Motor neuron (in vitro differentiated cells): Measurements from ENCODE around the gene PLK1. TPM values are rescaled to one million over a fixed set of nuclear protein-coding genes. Genes with fewer than 3 reads are reported as not detected.

ENCODE experiments used
- total RNA-seq, 8 experiments: library from RNA; unstranded; fragments of 300-600 nt; gene quantifications; 2 replicates each; pipeline versions ENCODE4 v1.2.3 to v1.2.4, GENCODE V29; 2022

Gene PLK1
- total RNA-seq, 8 experiments from 2014 or later, result 0.92 to 70.2 (median 4.3) TPM

Other genes starting within 250 kb of the PLK1 start
- 10 to 100 TPM in 5 of 8 experiments, 1 to 10 TPM in 3; 7.2 to 29.6 (median 10.8) TPM for gene COG7, start 225.7 kb upstream of the PLK1 start, total RNA-seq
- 10 to 100 TPM; 14.3 to 50.0 (median 19.8) TPM for gene GGA2, start 168.4 kb upstream of the PLK1 start, total RNA-seq
- gene EARS2, start 121.5 kb upstream of the PLK1 start, total RNA-seq, result 10 to 100 TPM; 15.2 to 40.6 (median 26.4) TPM
- gene UBFD1, start 121.2 kb upstream of the PLK1 start, total RNA-seq, result 10 to 100 TPM; 43.7 to 72.5 (median 60.3) TPM
- gene NDUFAB1, start 82.6 kb upstream of the PLK1 start, total RNA-seq, result 100 to 1,000 TPM in 7 of 8 experiments, 10 to 100 TPM in 1; 91.2 to 165 (median 130) TPM
- gene PALB2, start 37.6 kb upstream of the PLK1 start, total RNA-seq, result 10 to 100 TPM in 5 of 8 experiments, 1 to 10 TPM in 3; 7.3 to 20.5 (median 13.2) TPM
- gene DCTN5, start 37.4 kb upstream of the PLK1 start, total RNA-seq, result 10 to 100 TPM; 35.5 to 58.2 (median 44.9) TPM
- gene ERN2, start 34.3 kb downstream of the PLK1 start, total RNA-seq, result 1 to 10 TPM in 3 of 8 experiments, under 1 TPM in 3, not detected in 2; 0.04 to 7.4 (median 1.4) TPM
- gene CHP2, start 76.1 kb downstream of the PLK1 start, total RNA-seq, result 1 to 10 TPM in 2 of 8 experiments, under 1 TPM in 1, not detected in 5; 0.19 to 5.5 (median 2.9) TPM
- 10 to 100 TPM in 2 of 8 experiments, 1 to 10 TPM in 3, under 1 TPM in 3; 0.10 to 21.0 (median 4.8) TPM for gene PRKCB, start 157.1 kb downstream of the PLK1 start, total RNA-seq